Mucosa of descending colon (tissue), 3 donors: ENCODE results near the gene KIF16B. TPM values are rescaled to one million over a fixed set of nuclear protein-coding genes. Genes with fewer than 3 reads are reported as not detected.

Experiments used
- ATAC-seq: fragments of 200-7000 bp; cut with Tn5 transposase; one replicate; pipeline ENCODE4 v1.9.1; 2020; ENCODE audit warnings: mild to moderate bottlenecking, moderate library complexity
- DNase-seq, 3 donors: peaks; one replicate each; pipeline ENCODE4 v3.0.0-alpha.2; 2020
- H3K36me3 ChIP-seq: fragments of 200-600 bp; one replicate; pipeline ENCODE4 v1.8.0; 2021; ENCODE audit warnings: low read depth, mild to moderate bottlenecking
- H3K4me1 ChIP-seq: fragments of 200-600 bp; one replicate; pipeline ENCODE4 v1.8.0; 2021; ENCODE audit warnings: low read depth, mild to moderate bottlenecking
- H3K4me3 ChIP-seq: fragments of 200-600 bp; one replicate; pipeline ENCODE4 v1.8.0; 2021; ENCODE audit warnings: mild to moderate bottlenecking
- H3K9me3 ChIP-seq: fragments of 200-600 bp; one replicate; pipeline ENCODE4 v1.8.0; 2021; ENCODE audit warnings: mild to moderate bottlenecking
- intact Hi-C, 2 donors: fragments of 100-400 bp; cut with DNase I in 1 of 2; cut with micrococcal nuclease in 1 of 2; formaldehyde crosslinking; loops; one replicate each; pipeline versions ENCODE4 v1.11.0 to v1.11.1; 2022; cut with DNase I, micrococcal nuclease
- total RNA-seq, 3 donors: library from RNA; stranded (reverse); fragmentation: NEBNext Ultra II Directional in 2 of 3; extraction: Animal tissue kit (Norgen Biotek cat#: 25700) in 2 of 3; gene quantifications; one replicate each; pipeline versions ENCODE4 v1.2.1 to v1.2.4, GENCODE V29; 2021 to 2023
- TF ChIP-seq, protein P1 (sequence below): fragments of 200-600 bp; IDR thresholded peaks from one replicate; pipeline ENCODE4 v1.8.0; 2022; ENCODE audit warnings: antibody characterized with exemption, mild to moderate bottlenecking
- donor health status: DM: no; HTN: no; CAD: no; lungs with moderate emphysema.
- donor health status: DM: no; HTN: no; CAD: no.
- donor health status: DM: no; HTN: yes; CAD: no.

Gene KIF16B
- total RNA-seq, 3 donors from 2014 or later, result 48.5 to 81.7 (median 65.1) TPM

DNA sequence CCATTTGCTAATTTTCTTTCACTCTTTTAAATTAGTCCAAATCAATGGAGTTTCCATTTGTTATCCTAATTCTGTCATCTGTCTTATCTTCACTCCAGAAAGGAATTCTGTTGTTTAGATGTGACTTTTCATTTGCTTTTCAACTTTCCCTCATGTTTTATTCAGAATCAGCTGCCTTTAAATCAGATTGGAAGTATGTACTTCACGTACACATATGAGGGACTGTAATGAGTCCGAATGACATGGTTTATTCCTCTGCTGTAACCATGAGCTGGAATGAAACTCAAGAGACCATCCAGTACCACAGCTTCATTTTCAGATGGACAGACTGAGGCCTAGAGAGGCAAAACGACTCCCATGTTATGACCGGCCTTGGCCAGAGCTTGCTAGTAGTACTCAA, 302.3 kb downstream of the KIF16B start:
- intact Hi-C loops, result no loop called here
- H3K4me3 ChIP-seq, result no peak overlapping the region
- TF ChIP-seq, protein P1, sequence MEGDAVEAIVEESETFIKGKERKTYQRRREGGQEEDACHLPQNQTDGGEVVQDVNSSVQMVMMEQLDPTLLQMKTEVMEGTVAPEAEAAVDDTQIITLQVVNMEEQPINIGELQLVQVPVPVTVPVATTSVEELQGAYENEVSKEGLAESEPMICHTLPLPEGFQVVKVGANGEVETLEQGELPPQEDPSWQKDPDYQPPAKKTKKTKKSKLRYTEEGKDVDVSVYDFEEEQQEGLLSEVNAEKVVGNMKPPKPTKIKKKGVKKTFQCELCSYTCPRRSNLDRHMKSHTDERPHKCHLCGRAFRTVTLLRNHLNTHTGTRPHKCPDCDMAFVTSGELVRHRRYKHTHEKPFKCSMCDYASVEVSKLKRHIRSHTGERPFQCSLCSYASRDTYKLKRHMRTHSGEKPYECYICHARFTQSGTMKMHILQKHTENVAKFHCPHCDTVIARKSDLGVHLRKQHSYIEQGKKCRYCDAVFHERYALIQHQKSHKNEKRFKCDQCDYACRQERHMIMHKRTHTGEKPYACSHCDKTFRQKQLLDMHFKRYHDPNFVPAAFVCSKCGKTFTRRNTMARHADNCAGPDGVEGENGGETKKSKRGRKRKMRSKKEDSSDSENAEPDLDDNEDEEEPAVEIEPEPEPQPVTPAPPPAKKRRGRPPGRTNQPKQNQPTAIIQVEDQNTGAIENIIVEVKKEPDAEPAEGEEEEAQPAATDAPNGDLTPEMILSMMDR, result no peak
- no peaks in the 10 kb centered on the region for H3K36me3 ChIP-seq
- DNase-seq (no peak), ATAC-seq (no peak)
- H3K9me3 ChIP-seq, result peaks cover 3% of the 10 kb centered on the region
- no peaks in the 10 kb centered on the region for H3K4me1 ChIP-seq

DNA sequence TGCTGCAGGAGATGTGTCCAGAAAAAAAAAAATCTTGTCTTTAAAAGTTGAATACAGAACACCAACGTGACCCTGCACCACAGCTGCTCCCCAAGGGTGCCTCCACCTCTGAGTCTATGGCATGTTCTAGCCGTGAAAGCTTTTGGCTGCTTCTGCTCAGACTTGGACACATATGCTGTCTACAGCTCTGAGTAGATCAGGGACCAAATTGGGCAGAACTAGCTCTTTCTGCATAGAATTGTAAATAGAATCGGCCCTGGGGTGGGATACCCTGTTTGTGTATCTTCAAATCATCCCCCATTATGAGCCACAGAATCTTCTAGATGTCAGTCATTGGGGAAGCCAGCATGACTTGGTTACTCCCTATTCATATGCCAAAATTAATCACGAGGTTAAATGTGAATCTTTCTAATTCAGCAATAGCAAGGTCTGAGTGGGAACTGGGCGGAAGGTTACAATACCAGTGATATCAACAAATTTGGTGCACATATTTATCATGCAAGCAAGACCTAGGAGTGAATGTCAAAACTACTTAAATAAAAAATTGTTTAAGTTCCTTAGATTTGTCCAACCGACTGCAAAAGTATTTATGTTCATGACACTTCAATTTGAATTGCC, 302.8 kb downstream of the KIF16B start:
- ATAC-seq, result no peak
- intact Hi-C loops, result no loop called here
- TF ChIP-seq, protein P1, result no peak
- no peaks in the 10 kb centered on the region for H3K36me3 ChIP-seq
- no peak overlapping the region for H3K4me3 ChIP-seq
- H3K4me1 ChIP-seq, result no peaks in the 10 kb centered on the region
- no peak for DNase-seq
- peaks cover 4% of the 10 kb centered on the region for H3K9me3 ChIP-seq

DNA sequence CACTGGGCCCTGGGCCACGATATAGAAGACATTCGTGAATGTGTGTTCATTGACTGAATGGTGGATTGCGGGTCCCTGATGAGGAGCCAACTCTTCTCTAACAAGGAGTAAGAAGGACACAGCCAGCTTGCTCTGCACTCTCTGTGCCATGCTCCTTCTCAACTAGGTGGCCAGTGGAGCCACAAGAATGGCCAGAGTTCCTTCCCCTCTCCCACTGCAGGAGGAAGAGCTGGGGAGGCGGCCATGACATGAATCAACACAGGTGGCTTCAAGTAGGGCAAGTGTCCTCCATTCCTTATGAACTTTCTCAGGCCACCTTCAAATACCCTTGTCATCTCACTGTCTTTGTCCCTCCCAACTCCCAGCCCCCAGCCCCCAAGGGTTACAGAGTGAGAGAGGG, 305.7 kb downstream of the KIF16B start:
- TF ChIP-seq, protein P1, result no peak
- intact Hi-C loops, result no loop called here
- H3K4me3 ChIP-seq, result no peak overlapping the region
- H3K36me3 ChIP-seq, result no peaks in the 10 kb centered on the region
- DNase-seq (no peak), ATAC-seq (no peak)
- H3K9me3 ChIP-seq, result peaks cover 4% of the 10 kb centered on the region
- no peaks in the 10 kb centered on the region for H3K4me1 ChIP-seq

DNA sequence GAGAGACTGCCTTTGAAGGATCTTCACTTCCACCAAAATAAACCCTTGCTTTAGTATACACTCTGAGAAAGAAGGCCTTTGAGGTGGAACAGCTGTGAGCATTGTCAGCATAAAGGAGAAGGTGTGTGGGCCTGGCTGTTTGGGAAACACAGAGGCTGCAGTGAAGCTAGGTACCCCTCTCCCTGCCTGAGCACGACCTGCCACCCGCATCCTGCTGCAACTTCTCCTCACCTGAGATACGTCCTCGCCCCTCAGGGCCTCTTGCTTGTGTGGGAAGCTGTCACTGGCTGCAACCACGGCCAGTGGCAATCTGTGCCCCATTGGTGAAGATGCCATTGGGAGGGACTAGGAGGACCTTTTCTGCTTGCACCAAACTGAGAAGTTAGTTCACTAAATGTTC, 307.9 kb downstream of the KIF16B start:
- no peak for ATAC-seq
- Histone ChIP-seq H3K4me1 (no peaks in the 10 kb centered on the region), H3K36me3 (no peaks in the 10 kb centered on the region), H3K4me3 (no peak overlapping the region), H3K9me3 (peaks cover 4% of the 10 kb centered on the region)
- DNase-seq, result no peak
- TF ChIP-seq, protein P1, result no peak
- intact Hi-C loops, result no loop called here

DNA sequence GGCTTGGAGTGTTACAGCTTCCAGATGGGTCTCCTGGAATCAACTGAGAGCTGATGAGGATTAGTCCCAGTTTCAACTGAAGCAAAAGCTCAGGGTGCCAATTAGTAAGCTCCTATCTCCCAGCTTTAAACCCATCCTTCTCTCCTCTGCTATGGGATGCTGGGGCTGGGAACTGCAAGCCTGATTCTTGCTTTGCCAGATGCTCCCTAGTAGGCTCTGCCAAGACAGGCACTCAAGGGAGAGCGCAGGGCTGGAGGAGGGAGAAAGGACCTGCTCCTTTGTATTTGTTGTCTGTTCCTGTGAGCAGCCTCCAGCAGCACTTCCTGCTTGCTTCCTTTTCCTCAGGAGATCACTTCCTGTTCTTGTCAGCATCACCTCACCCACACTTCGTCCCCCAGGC, 309.7 kb downstream of the KIF16B start:
- Histone ChIP-seq H3K9me3 (peaks cover 4% of the 10 kb centered on the region), H3K36me3 (no peaks in the 10 kb centered on the region), H3K4me1 (no peaks in the 10 kb centered on the region), H3K4me3 (no peak overlapping the region)
- TF ChIP-seq, protein P1, result no peak
- intact Hi-C loops, result no loop called here
- DNase-seq, result no peak
- no peak for ATAC-seq

DNA sequence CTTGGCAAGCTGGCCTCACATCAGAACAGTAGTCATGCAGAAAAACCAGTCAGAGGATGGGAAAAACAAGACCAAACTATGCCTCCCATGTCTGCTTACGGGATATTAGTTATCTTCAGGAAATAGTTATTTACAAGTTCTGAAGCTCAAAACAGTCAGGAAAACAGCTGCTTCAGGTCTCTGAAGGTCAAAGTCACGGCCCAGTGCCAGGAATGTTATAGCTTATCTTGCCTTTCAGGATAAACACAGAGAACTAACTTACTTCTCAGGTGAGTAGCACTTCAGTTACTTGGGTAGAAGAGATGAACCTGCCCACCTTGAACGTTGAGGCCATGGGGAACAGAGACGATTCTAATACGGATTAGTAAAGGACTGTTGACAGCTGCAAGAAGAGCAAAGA, 310.7 kb downstream of the KIF16B start:
- no peak overlapping the region for H3K4me3 ChIP-seq
- H3K9me3 ChIP-seq, result peaks cover 4% of the 10 kb centered on the region
- DNase-seq (no peak), ATAC-seq (no peak)
- intact Hi-C loops, result no loop called here
- no peaks in the 10 kb centered on the region for H3K4me1 ChIP-seq
- TF ChIP-seq, protein P1, result no peak
- H3K36me3 ChIP-seq, result no peaks in the 10 kb centered on the region
